Adrenal gland (tissue), 12 donors: ENCODE measurements around the gene RGS19. TPM values are rescaled to one million over a fixed set of nuclear protein-coding genes. Genes with fewer than 3 reads are reported as not detected.

Experiments used
- DNase-seq, 7 donors: peaks; one replicate each; pipeline ENCODE4 v3.0.0-alpha.2; 2019 to 2020
- H3K27ac ChIP-seq, 5 donors: fragments of 200-600 bp; sonication (generic) in 4 of 5; 1 replicate in 3 of 5; 2 replicates in 2 of 5; pipeline versions ENCODE4 v1.5.1 to v1.8.0; 2016 to 2020; ENCODE audit warnings: mild to moderate bottlenecking in 1 of 5
- H3K27me3 ChIP-seq: fragments of 200-600 bp; 2 replicates; pipeline ENCODE4 v1.8.0; 2021
- H3K36me3 ChIP-seq, 2 donors: fragments of 200-600 bp; replicated peaks in 1 of 2; 1 replicate in 1 of 2; 2 replicates in 1 of 2; pipeline versions ENCODE4 v1.5.1 to v1.8.0; 2018 to 2022
- H3K4me1 ChIP-seq, 2 donors: fragments of 200-600 bp; replicated peaks in 1 of 2; 1 replicate in 1 of 2; 2 replicates in 1 of 2; pipeline versions ENCODE4 v1.5.1 to v1.8.0; 2018 to 2021
- H3K4me3 ChIP-seq, 4 donors: fragments of 200-600 bp; sonication (generic) in 3 of 4; one replicate each; pipeline ENCODE4 v1.5.1; 2016 to 2018
- H3K9me3 ChIP-seq, 3 donors: fragments of 200-600 bp; sonication (generic) in 1 of 3; replicated peaks in 1 of 3; 1 replicate in 2 of 3; 2 replicates in 1 of 3; pipeline versions ENCODE4 v1.5.1 to v1.8.0; 2016 to 2021
- POLR2A ChIP-seq, 2 donors: fragments of 450-650 bp; IDR thresholded peaks; one replicate each; pipeline ENCODE4 v1.6.1; 2017; ENCODE audit warnings: antibody characterized with exemption in 2 of 2, mild to moderate bottlenecking in 2 of 2, moderate library complexity in 1 of 2
- WGBS, 4 donors: extraction: QIAGEN DNeasy Blood & Tissue Kit in 2 of 4; methylation state at CpG; one replicate each; pipeline versions ENCODE4 v1.1.5 to v1.1.7; 2013 to 2017; 5-methylcytosine and 5-hydroxymethylcytosine counted together
- intact Hi-C, 2 donors: fragments of 100-400 bp; cut with DNase I; formaldehyde crosslinking; loops; one replicate each; pipeline versions ENCODE4 v1.14.1 to v1.15.0; 2022 to 2023
- polyA plus RNA-seq, 3 donors: library from polyadenylated mRNA; stranded (reverse); fragments of 200-250 nt in 2 of 3; fragments of 350-450 nt in 1 of 3; fragmentation: Illumina TruSeq in 1 of 3; extraction: RNeasy Lipid Tissue Mini Kit (QIAGEN cat#74804) in 1 of 3; gene quantifications; one replicate each; pipeline ENCODE4 v1.2.3, GENCODE V29; 2013 to 2014
- total RNA-seq, 9 donors: library from RNA; depleted of rRNA in 4 of 9; stranded (reverse); fragments of >200 nt in 4 of 9; fragments of 120-200 nt in 1 of 9; fragmentation: NEBNext Ultra II Directional in 1 of 9; extraction: Animal tissue kit (Norgen Biotek cat#: 25700) in 1 of 9; gene quantifications; one replicate each; pipeline versions ENCODE4 v1.1.0 to v1.2.4, GENCODE V29; 2013 to 2023
- TF ChIP-seq, protein P1 (sequence below), 6 experiments: fragments of 450-650 bp in 4 of 6; fragments of 200-600 bp in 2 of 6; sonication (generic) in 1 of 6; IDR thresholded peaks; 1 replicate in 5 of 6; 2 replicates in 1 of 6; pipeline versions ENCODE4 v1.5.1 to v1.8.0; 2016 to 2021; ENCODE audit warnings: antibody characterized with exemption in 6 of 6, mild to moderate bottlenecking in 2 of 6, moderate library complexity in 1 of 6
- donor health status: healthy with polysubstance abuse.
- donor health status: Bipolar disorder and iron deficiency.
- donor health status: DM: yes; HTN: yes; CAD: no.
- donor health status: DM: no; HTN: no; CAD: no.
- donor health status: DM: no; HTN: no; CAD: no.
- donor health status: DM: yes; HTN: yes; CAD: no.

RGS19 gene
- total and polyA plus RNA-seq, 12 donors: 3.0 to 42.0 (median 15.1) TPM

DNA sequence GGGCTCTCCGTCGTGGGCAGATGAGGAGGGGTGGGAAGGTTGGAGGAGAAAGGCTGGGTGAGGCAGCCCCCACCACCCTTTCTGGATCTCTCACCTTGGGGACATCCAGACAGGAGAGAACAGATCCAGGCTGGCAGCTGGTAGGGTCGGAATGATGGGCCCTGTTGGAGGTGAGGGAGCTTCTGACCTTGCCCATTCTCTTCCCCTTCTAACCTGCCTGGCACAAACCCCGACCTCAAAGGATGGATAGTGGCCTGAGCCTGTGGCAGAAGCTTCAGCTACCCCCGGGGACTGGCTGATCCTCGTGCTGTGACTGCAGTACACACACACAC lies 34.1 kb upstream of the RGS19 start:
- DNase-seq: peak in 2 of 7 donors; percentile 1 to 3
- Histone ChIP-seq H3K27ac (peak overlapping the region in 1 of 5 donors; percentile 69), H3K4me3 (no peak overlapping the region), H3K27me3 (no peaks in the 10 kb centered on the region), H3K9me3 (no peaks in the 10 kb centered on the region), H3K36me3 (no peaks in the 10 kb centered on the region), H3K4me1 (no peaks in the 10 kb centered on the region)
- TF ChIP-seq, protein P1, sequence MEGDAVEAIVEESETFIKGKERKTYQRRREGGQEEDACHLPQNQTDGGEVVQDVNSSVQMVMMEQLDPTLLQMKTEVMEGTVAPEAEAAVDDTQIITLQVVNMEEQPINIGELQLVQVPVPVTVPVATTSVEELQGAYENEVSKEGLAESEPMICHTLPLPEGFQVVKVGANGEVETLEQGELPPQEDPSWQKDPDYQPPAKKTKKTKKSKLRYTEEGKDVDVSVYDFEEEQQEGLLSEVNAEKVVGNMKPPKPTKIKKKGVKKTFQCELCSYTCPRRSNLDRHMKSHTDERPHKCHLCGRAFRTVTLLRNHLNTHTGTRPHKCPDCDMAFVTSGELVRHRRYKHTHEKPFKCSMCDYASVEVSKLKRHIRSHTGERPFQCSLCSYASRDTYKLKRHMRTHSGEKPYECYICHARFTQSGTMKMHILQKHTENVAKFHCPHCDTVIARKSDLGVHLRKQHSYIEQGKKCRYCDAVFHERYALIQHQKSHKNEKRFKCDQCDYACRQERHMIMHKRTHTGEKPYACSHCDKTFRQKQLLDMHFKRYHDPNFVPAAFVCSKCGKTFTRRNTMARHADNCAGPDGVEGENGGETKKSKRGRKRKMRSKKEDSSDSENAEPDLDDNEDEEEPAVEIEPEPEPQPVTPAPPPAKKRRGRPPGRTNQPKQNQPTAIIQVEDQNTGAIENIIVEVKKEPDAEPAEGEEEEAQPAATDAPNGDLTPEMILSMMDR (IDR thresholded peaks at IDR 0.05): no peak
- no peak for TF ChIP-seq POLR2A (IDR thresholded peaks at IDR 0.05)
- intact Hi-C loops: loop anchor here (5.0 to 10.0 kb wide), 2 partner anchors 66 to 79 kb away; partner anchors contain the start of genes C20orf204 (in 1 of the 2) and SOX18 (in 1 of the 2)
- WGBS, 4 donors: 59 to 73% (median 65%) methylated on average over 2 to 6 of the region's 6 CpGs

DNA sequence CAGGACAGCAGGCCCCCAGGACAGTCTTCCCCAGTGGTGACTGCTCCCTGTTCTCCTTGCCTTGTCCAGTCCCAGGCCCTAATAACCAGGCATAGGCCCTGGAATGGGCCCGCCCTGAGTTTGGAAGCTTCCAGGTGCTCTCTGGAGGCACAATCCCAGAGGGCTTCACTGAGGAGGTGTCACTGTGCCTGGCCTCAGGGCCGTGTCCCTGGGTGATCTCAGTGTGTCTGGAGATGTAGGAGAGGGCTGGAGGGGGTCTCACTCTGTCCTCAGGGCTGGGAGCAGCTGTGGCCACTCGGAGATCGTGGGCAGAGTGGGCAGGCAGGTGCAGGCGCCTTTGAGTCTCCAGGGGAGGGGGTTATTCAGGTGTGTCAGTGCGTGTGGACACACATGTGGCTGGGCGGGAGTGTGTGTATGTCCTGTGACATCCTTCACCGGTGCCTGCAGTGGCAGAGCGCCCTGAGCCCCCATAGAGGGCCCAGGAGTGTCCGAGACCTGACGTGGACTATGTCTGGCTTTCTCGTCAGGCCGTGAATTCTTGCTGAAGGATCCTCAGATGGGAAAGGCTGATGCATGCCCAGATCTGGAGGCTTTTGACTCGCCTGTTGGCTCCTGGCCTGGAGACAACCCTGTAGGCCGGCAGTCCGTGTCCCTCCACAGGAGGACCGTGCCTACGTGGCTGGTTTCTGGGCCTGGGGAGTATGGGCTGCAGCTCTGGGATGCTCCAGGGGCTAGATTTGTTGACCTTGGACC lies 33.5 kb upstream of the RGS19 start:
- H3K27ac ChIP-seq: peak overlapping the region in 1 of 5 donors; percentile 69
- 75 to 82% (median 81%) methylated on average over 10 to 18 of the region's 18 CpGs for WGBS, 4 donors
- TF ChIP-seq POLR2A (IDR thresholded peaks at IDR 0.05): no peak
- TF ChIP-seq, protein P1 (IDR thresholded peaks at IDR 0.05): no peak
- no peaks in the 10 kb centered on the region for H3K9me3 ChIP-seq
- no peaks in the 10 kb centered on the region for H3K4me1 ChIP-seq
- DNase-seq: peak in 4 of 7 donors; percentile 2 to 37 (median 8)
- no peaks in the 10 kb centered on the region for H3K27me3 ChIP-seq
- intact Hi-C loops: loop anchor here (5.0 to 10.0 kb wide), 2 partner anchors 66 to 78 kb away; partner anchors contain the start of genes C20orf204 (in 1 of the 2) and SOX18 (in 1 of the 2)
- H3K36me3 ChIP-seq: no peaks in the 10 kb centered on the region
- no peak overlapping the region for H3K4me3 ChIP-seq

DNA sequence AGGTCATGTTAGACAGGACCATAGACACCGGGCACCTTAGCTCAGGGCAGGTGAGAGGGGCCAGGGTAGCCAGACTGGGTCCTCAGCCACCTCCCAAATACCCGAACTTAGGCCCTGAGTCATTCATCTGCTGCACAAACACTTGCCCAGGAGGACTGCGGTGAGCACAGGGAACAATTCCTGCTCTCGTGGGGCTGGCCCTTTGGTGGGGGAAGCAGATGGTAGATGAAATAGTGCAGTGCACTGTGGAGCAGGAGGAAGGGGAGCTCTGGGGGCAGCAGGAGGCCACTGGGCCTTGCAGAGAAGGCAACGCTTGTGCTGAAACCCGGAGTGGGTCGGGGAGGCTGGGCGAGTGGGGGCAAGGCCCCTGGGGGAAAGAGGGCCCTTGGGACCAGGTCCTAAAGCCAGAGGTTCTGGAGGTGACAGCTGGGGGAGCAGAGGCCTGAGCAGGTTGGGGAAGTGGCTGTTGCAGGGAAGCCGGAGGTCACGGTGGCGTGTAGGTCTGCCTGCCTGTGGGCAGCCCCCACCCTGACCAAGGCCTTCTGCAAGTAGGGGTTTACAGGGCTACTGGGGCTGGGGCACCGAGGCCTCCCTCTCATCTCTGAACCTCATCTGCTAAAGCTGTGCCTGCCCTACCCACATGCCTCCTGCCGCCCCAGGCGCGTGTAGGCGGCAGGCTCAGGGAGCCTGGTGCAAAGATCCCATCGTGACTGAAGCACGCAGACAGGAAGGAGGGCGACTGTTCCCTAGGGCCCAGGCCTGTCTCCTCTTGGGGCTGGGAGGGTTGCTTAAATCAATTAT lies 32.7 kb upstream of the RGS19 start:
- no peaks in the 10 kb centered on the region for H3K36me3 ChIP-seq
- TF ChIP-seq, protein P1 (IDR thresholded peaks at IDR 0.05): no peak
- intact Hi-C loops: loop anchor here (5.0 to 10.0 kb wide), 2 partner anchors 65 to 77 kb away; partner anchors contain the start of genes C20orf204 (in 1 of the 2) and SOX18 (in 1 of the 2)
- H3K4me1 ChIP-seq: no peaks in the 10 kb centered on the region
- WGBS, 4 donors: 69 to 79% (median 76%) methylated on average over 15 to 19 of the region's 19 CpGs
- peak in 4 of 7 donors; percentile 4 to 65 (median 8) for DNase-seq
- H3K4me3 ChIP-seq: no peak overlapping the region
- no peaks in the 10 kb centered on the region for H3K9me3 ChIP-seq
- no peaks in the 10 kb centered on the region for H3K27me3 ChIP-seq
- H3K27ac ChIP-seq: peak overlapping the region in 1 of 5 donors; percentile 69
